Kidney epithelial cell (primary cell): ENCODE measurements around the gene NUDCD2. TPM values are rescaled to one million over a fixed set of nuclear protein-coding genes. Genes with fewer than 3 reads are reported as not detected.

Experiments used
- DNase-seq: peaks from one replicate; pipeline ENCODE4 v3.0.0-alpha.2; 2010; ENCODE audit warnings: low read depth
- H3K27me3 ChIP-seq: 2 replicates; pipeline ENCODE4 v1.6.0; 2011; ENCODE audit warnings: low read length; ENCODE audit not compliant: control insufficient read depth, insufficient read depth
- H3K36me3 ChIP-seq: 2 replicates; pipeline ENCODE4 v1.5.1; 2011; ENCODE audit warnings: low read length; ENCODE audit not compliant: control insufficient read depth, insufficient read depth
- H3K4me3 ChIP-seq: 2 replicates; pipeline ENCODE4 v1.5.1; 2011; ENCODE audit warnings: low read depth, mild to moderate bottlenecking, control low read depth, low read length
- CTCF ChIP-seq: IDR thresholded peaks from 2 replicates; pipeline ENCODE4 v1.5.1; 2011; ENCODE audit warnings: mild to moderate bottlenecking, moderate library complexity, low read length, control low read depth, inconsistent platforms; ENCODE audit not compliant: insufficient read depth, poor library complexity, severe bottlenecking
- total RNA-seq: library from RNA; depleted of rRNA; stranded (reverse); fragments of >200 nt; gene quantifications from 2 replicates; pipeline ENCODE4 v1.2.3, GENCODE V29; 2015

Gene NUDCD2
- total RNA-seq, 1 donor from 2014 or later: 5.4 TPM

- Histone ChIP-seq H3K27me3 (no peaks in the 10 kb centered on the region), H3K4me3 (no peak overlapping the region), H3K36me3 (no peaks in the 10 kb centered on the region)
- no peak for DNase-seq
- no peak for TF ChIP-seq CTCF
Observed at GRCh38 chr5:163445345-163445744, 14.6 kb downstream of the NUDCD2 start.

GRCh38 chr5:163444526-163444925, 15.4 kb downstream of the NUDCD2 start:
- Histone ChIP-seq H3K4me3 (no peak overlapping the region), H3K27me3 (no peaks in the 10 kb centered on the region), H3K36me3 (no peaks in the 10 kb centered on the region)
- no peak for DNase-seq
- TF ChIP-seq CTCF: no peak

GRCh38 chr5:163440954-163441353, 18.9 kb downstream of the NUDCD2 start:
- Histone ChIP-seq H3K4me3 (no peak overlapping the region), H3K36me3 (no peaks in the 10 kb centered on the region), H3K27me3 (no peaks in the 10 kb centered on the region)
- DNase-seq: no peak
- no peak for TF ChIP-seq CTCF

- no peaks in the 10 kb centered on the region for H3K36me3 ChIP-seq
- DNase-seq: no peak
- H3K4me3 ChIP-seq: peak overlapping the region; percentile 71
- H3K27me3 ChIP-seq: no peaks in the 10 kb centered on the region
- no peak for TF ChIP-seq CTCF
Observed at GRCh38 chr5:163439092-163439425, 20.8 kb downstream of the NUDCD2 start.

GRCh38 chr5:163437309-163438182, 22.4 kb downstream of the NUDCD2 start, which contains the start of gene CCNG1:
CCNG1 (plus strand) TSS chr5:163437595; CDS start chr5:163439257, 1,662 bp downstream.
- H3K27me3 ChIP-seq: no peaks in the 10 kb centered on the region
- no peak for TF ChIP-seq CTCF
- peak within 1 kb of the TSS; percentile 71 for H3K4me3 ChIP-seq
- no peaks in the 10 kb centered on the region for H3K36me3 ChIP-seq
- DNase-seq: peak; percentile 88

- Histone ChIP-seq H3K36me3 (no peaks in the 10 kb centered on the region), H3K4me3 (peak overlapping the region; percentile 71), H3K27me3 (no peaks in the 10 kb centered on the region)
- TF ChIP-seq CTCF: no peak
- no peak for DNase-seq
Observed at GRCh38 chr5:163437011-163437308, 22.9 kb downstream of the NUDCD2 start.
